OCI-LY3 (cell line): ENCODE measurements around the gene OS9.

Experiments used
- H2AFZ ChIP-seq: fragments of 200-600, 300-600 bp; shearing (Covaris generic); 2 replicates; pipeline ENCODE4 v1.6.0; 2014; ENCODE audit warnings: antibody characterized with exemption, low read depth, low read length
- H3K27ac ChIP-seq: fragments of 200-600, 300-600 bp; sonication (generic); 2 replicates; pipeline ENCODE4 v1.5.1; 2014; ENCODE audit warnings: mild to moderate bottlenecking, low read length, moderate library complexity, mixed read lengths
- H3K27me3 ChIP-seq: fragments of 200-600, 300-600 bp; sonication (generic); 2 replicates; pipeline ENCODE4 v1.6.1; 2014; ENCODE audit warnings: low read depth, low read length, mixed read lengths
- H3K36me3 ChIP-seq: fragments of 200-600, 300-600 bp; sonication (generic); replicated peaks from 2 replicates; pipeline ENCODE3; 2014; ENCODE audit warnings: low read depth, low read length, mixed read lengths
- H3K4me1 ChIP-seq: fragments of 300-600, 200-600 bp; sonication (generic); 2 replicates; pipeline ENCODE4 v1.6.1; 2014; ENCODE audit warnings: low read length, mixed read lengths
- H3K4me2 ChIP-seq: fragments of 200-600, 300-600 bp; sonication (generic); 2 replicates; pipeline ENCODE4 v1.6.1; 2014; ENCODE audit warnings: low read length, mixed read lengths
- H3K4me3 ChIP-seq: fragments of 300-600, 200-600 bp; sonication (generic); 2 replicates; pipeline ENCODE4 v1.5.1; 2014; ENCODE audit warnings: antibody characterized with exemption, mild to moderate bottlenecking, low read length, moderate library complexity
- H3K79me2 ChIP-seq: fragments of 300-600, 200-600 bp; shearing (Covaris generic); 2 replicates; pipeline ENCODE4 v1.6.1; 2014; ENCODE audit warnings: mild to moderate bottlenecking, low read length, mixed read lengths
- H3K9ac ChIP-seq: fragments of 300-600, 200-600 bp; shearing (Covaris generic); 2 replicates; pipeline ENCODE4 v1.6.0; 2014; ENCODE audit warnings: mild to moderate bottlenecking, low read length, moderate library complexity
- H3K9me3 ChIP-seq: fragments of 200-600, 300-600 bp; shearing (Covaris generic); 2 replicates; pipeline ENCODE4 v1.6.1; 2014; ENCODE audit warnings: low read length, mixed read lengths; ENCODE audit not compliant: insufficient read depth
- H4K20me1 ChIP-seq: fragments of 200-600, 300-600 bp; sonication (generic); 2 replicates; pipeline ENCODE4 v1.6.1; 2016; ENCODE audit warnings: low read length, mixed read lengths; ENCODE audit not compliant: insufficient read depth
- CTCF ChIP-seq: fragments of 200-600, 300-600 bp; sonication (generic); IDR thresholded peaks from 2 replicates; pipeline ENCODE4 v1.5.1; 2014; ENCODE audit warnings: antibody characterized with exemption, low read length, low read depth
- EZH2phosphoT487 ChIP-seq: fragments of 200-600 bp; shearing (Covaris generic); IDR thresholded peaks from 2 replicates; pipeline ENCODE4 v1.6.1; 2018; ENCODE audit warnings: antibody characterized with exemption, mixed run types, low read depth

OS9 gene

GRCh38 chr12:57723630-57723962 lies 29.7 kb downstream of the OS9 start:
- Histone ChIP-seq H3K4me3 (no peak overlapping the region), H3K27ac (no peak overlapping the region), H3K9me3 (no peaks in the 10 kb centered on the region), H2AFZ (no peak overlapping the region), H3K79me2 (no peaks in the 10 kb centered on the region), H3K9ac (no peak overlapping the region), H3K4me2 (no peak overlapping the region), H3K4me1 (no peaks in the 10 kb centered on the region), H3K27me3 (no peaks in the 10 kb centered on the region), H3K36me3 (peaks cover 19% of the 10 kb centered on the region), H4K20me1 (no peaks in the 10 kb centered on the region)
- TF ChIP-seq EZH2phosphoT487 (no peak), CTCF (no peak)

- H3K27me3 ChIP-seq: no peaks in the 10 kb centered on the region
- no peaks in the 10 kb centered on the region for H3K4me1 ChIP-seq
- H3K36me3 ChIP-seq: peaks cover 19% of the 10 kb centered on the region
- H3K4me2 ChIP-seq: no peak overlapping the region
- H3K9ac ChIP-seq: no peak overlapping the region
- H3K27ac ChIP-seq: no peak overlapping the region
- no peak for TF ChIP-seq CTCF
- no peak for TF ChIP-seq EZH2phosphoT487
- no peaks in the 10 kb centered on the region for H3K79me2 ChIP-seq
- H2AFZ ChIP-seq: no peak overlapping the region
- H3K9me3 ChIP-seq: no peaks in the 10 kb centered on the region
- no peaks in the 10 kb centered on the region for H4K20me1 ChIP-seq
- no peak overlapping the region for H3K4me3 ChIP-seq
Measured at GRCh38 chr12:57724003-57724935, 30.3 kb downstream of the OS9 start.

GRCh38 chr12:57724936-57725740 lies 31.2 kb downstream of the OS9 start:
- H3K4me3 ChIP-seq: no peak overlapping the region
- no peaks in the 10 kb centered on the region for H3K4me1 ChIP-seq
- no peaks in the 10 kb centered on the region for H3K9me3 ChIP-seq
- no peak overlapping the region for H3K9ac ChIP-seq
- no peaks in the 10 kb centered on the region for H4K20me1 ChIP-seq
- TF ChIP-seq CTCF: no peak
- TF ChIP-seq EZH2phosphoT487: no peak
- H3K36me3 ChIP-seq: peaks cover 21% of the 10 kb centered on the region
- no peak overlapping the region for H3K27ac ChIP-seq
- H3K27me3 ChIP-seq: no peaks in the 10 kb centered on the region
- H2AFZ ChIP-seq: no peak overlapping the region
- H3K79me2 ChIP-seq: no peaks in the 10 kb centered on the region
- no peak overlapping the region for H3K4me2 ChIP-seq

- no peak overlapping the region for H3K4me3 ChIP-seq
- H3K9ac ChIP-seq: no peak overlapping the region
- no peaks in the 10 kb centered on the region for H3K27me3 ChIP-seq
- H3K4me1 ChIP-seq: no peaks in the 10 kb centered on the region
- no peak overlapping the region for H2AFZ ChIP-seq
- no peak overlapping the region for H3K27ac ChIP-seq
- TF ChIP-seq CTCF (no peak), EZH2phosphoT487 (no peak)
- no peak overlapping the region for H3K4me2 ChIP-seq
- no peaks in the 10 kb centered on the region for H3K79me2 ChIP-seq
- peaks cover 23% of the 10 kb centered on the region for H3K36me3 ChIP-seq
- H3K9me3 ChIP-seq: no peaks in the 10 kb centered on the region
- H4K20me1 ChIP-seq: no peaks in the 10 kb centered on the region
Measured at GRCh38 chr12:57725851-57726150, 31.9 kb downstream of the OS9 start.
